ENCODE measurements around the gene OS9. TPM values are rescaled to one million over a fixed set of nuclear protein-coding genes. Genes with fewer than 3 reads are reported as not detected.
A peak's percentile ranks its signal among the peaks of the same experiment; 100 is the strongest.

OS9 gene
- total and polyA plus RNA-seq, 9 of the 15 experiments (the other 6 are each of a cell fraction or from before 2014, with no cell fraction given), result 4.6 to 105 (median 89.5) TPM

- Histone ChIP-seq H3K9ac (ENCODE audit: insufficient read depth in 1 of 2, low read depth in 2 of 2, low read length in 2 of 2) (no peak overlapping the region), H3K36me3 (ENCODE audit: control insufficient read depth, insufficient read depth, low read length) (no peaks in the 10 kb centered on the region), H3K9me1 (ENCODE audit: control insufficient read depth, insufficient read depth, low read length) (peaks cover 4% of the 10 kb centered on the region), H3K4me3 (no peak overlapping the region), H3K4me1 (replicated peaks in 1 of 2; ENCODE audit: control insufficient read depth in 2 of 2, insufficient read depth in 2 of 2, low read length in 2 of 2) (peaks cover 9 to 31% of the 10 kb centered on the region in 2 experiments; a peak in 4 of 5 replicates), H3K4me2 (ENCODE audit: insufficient read depth, low read length) (peak overlapping the region; percentile 81), H3K79me2 (ENCODE audit: control insufficient read depth, insufficient read depth, low read length) (no peaks in the 10 kb centered on the region), H3K27ac (ENCODE audit: extremely low read depth, low read depth, low read length) (no peak overlapping the region), H2AFZ (ENCODE audit: low read depth, low read length) (peak overlapping the region; percentile 94), H4K20me1 (replicated peaks; ENCODE audit: control insufficient read depth, insufficient read depth, low read length) (no peaks in the 10 kb centered on the region), H3K9me3 (replicated peaks; ENCODE audit: control insufficient read depth, insufficient read depth, low read depth, low read length) (no peaks in the 10 kb centered on the region), H3K27me3 (ENCODE audit: control insufficient read depth in 2 of 2, insufficient read depth in 2 of 2, low read length in 2 of 2) (peaks cover 28 to 66% of the 10 kb centered on the region in 2 experiments)
- 3% methylated on average over 6 of the region's 8 CpGs for WGBS (ENCODE audit: insufficient coverage, low coverage, missing lambda C conversion rate)
- TF ChIP-seq NUFIP1 (IDR thresholded peaks at IDR 0.05; ENCODE audit: partially characterized antibody) (no peak), RFX1 (IDR thresholded peaks at IDR 0.05) (peak; percentile 95)
- no TSS peak for BruUV-seq (replicated peaks)
- CTCF ChIA-PET (ENCODE audit: low intra/inter-chr PET ratio), result interaction anchor here (2.3 kb wide), 1 partner anchor 152 kb away, joined by 17 read pairs; no protein-coding TSS in a partner anchor
- POLR2A ChIA-PET, result interaction anchor here (0.5 to 3.5 kb wide), 7 partner anchors 10 to 606 kb away, joined by 3 to 15 read pairs (median 4); partner anchors contain the start of genes DCTN2 and TSPAN31
- intact Hi-C loops (cut with micrococcal nuclease), result loop anchor here (5.0 kb wide), 1 partner anchor 213 kb away; the partner anchor contains the start of genes DDIT3 and MBD6
- FAIRE-seq (no peak), DNase-seq (ENCODE audit: extremely low read depth in 1 of 4, low spot score in 3 of 4) (no peak), ATAC-seq (no peak)
- in situ Hi-C loops (cut with MboI), result no loop called here
These were observed 41.4 kb downstream of the OS9 start for GRCh38 chr12:57735198-57735855.
